PC-9 (cell line): ENCODE data around the gene GABARAPL1. TPM values are rescaled to one million over a fixed set of nuclear protein-coding genes. Genes with fewer than 3 reads are reported as not detected.

Experiments used
- BruUV-seq: library from RNA; stranded (reverse); fragments of 400-500 nt; replicated peaks from 2 replicates; lab custom pipeline; 2021; lab: Mats Ljungman, UMichigan
- CTCF ChIA-PET: fragments of 300-600 bp; sonication (Branson Sonifier 250); formaldehyde crosslinking; loops from one replicate; lab custom pipeline; 2022; ENCODE audit warnings: antibody characterized with exemption; lab: Charles Lee
- POLR2A ChIA-PET: fragments of 300-600 bp; sonication (Branson Sonifier 250); formaldehyde crosslinking; loops from one replicate; lab custom pipeline; 2022; ENCODE audit warnings: antibody characterized with exemption; ENCODE audit not compliant: unreplicated experiment; lab: Charles Lee
- DNase-seq, 2 experiments: peaks; one replicate each; pipeline versions ENCODE4 v3.0.0 to v3.0.0-alpha.2; 2015 to 2022; ENCODE audit warnings: mixed read lengths in 1 of 2
- H2AFZ ChIP-seq: fragments of 200-600 bp; sonication (generic); 2 replicates; pipeline ENCODE4 v1.8.1; 2017; ENCODE audit warnings: antibody characterized with exemption
- H3F3A ChIP-seq: fragments of 200-600 bp; sonication (generic); 2 replicates; pipeline ENCODE4 v1.8.1; 2017; ENCODE audit warnings: antibody characterized with exemption, mild to moderate bottlenecking, low read depth; ENCODE audit not compliant: insufficient read depth
- H3K27ac ChIP-seq: fragments of 200-600 bp; sonication (generic); 2 replicates; pipeline ENCODE4 v1.6.1; 2016; ENCODE audit warnings: mixed run types
- H3K27me3 ChIP-seq: fragments of 200-600 bp; sonication (generic); 2 replicates; pipeline ENCODE4 v1.6.1; 2016; ENCODE audit warnings: low read depth, mixed run types; ENCODE audit not compliant: insufficient read depth
- H3K36me3 ChIP-seq: fragments of 200-600 bp; sonication (generic); 2 replicates; pipeline ENCODE4 v1.6.1; 2016; ENCODE audit warnings: low read depth, mixed run types
- H3K4me1 ChIP-seq: fragments of 200-600 bp; sonication (generic); replicated peaks from 2 replicates; pipeline ENCODE4 v1.6.1; 2016; ENCODE audit warnings: mixed run types; ENCODE audit not compliant: insufficient read depth
- H3K4me2 ChIP-seq: fragments of 200-600 bp; sonication (generic); 2 replicates; pipeline ENCODE4 v1.6.1; 2017; ENCODE audit warnings: mixed run types
- H3K4me3 ChIP-seq: fragments of 200-600 bp; sonication (generic); 2 replicates; pipeline ENCODE4 v1.6.1; 2016; ENCODE audit warnings: mixed run types
- H3K79me2 ChIP-seq: fragments of 200-600 bp; sonication (generic); 2 replicates; pipeline ENCODE4 v1.6.1; 2017; ENCODE audit warnings: low read depth, mixed run types
- H3K9me2 ChIP-seq: fragments of 200-600 bp; sonication (generic); 2 replicates; pipeline ENCODE4 v1.8.1; 2017; ENCODE audit warnings: mild to moderate bottlenecking; ENCODE audit not compliant: insufficient read depth
- H3K9me3 ChIP-seq: fragments of 200-600 bp; sonication (generic); 2 replicates; pipeline ENCODE4 v1.8.1; 2016; ENCODE audit warnings: low read depth; ENCODE audit not compliant: insufficient read depth
- H4K20me1 ChIP-seq: fragments of 200-600 bp; sonication (generic); 2 replicates; pipeline ENCODE4 v1.8.1; 2017; ENCODE audit not compliant: insufficient read depth
- EZH2 ChIP-seq: fragments of 200-600 bp; sonication (generic); IDR thresholded peaks from 2 replicates; pipeline ENCODE4 v1.8.0; 2017; ENCODE audit warnings: antibody characterized with exemption, low read depth
- intact Hi-C: fragments of 100-400 bp; cut with micrococcal nuclease; formaldehyde crosslinking; loops from one replicate; pipeline ENCODE4 v1.10.0; 2022; ENCODE audit not compliant: unreplicated experiment
- total RNA-seq: library from RNA; stranded (reverse); gene quantifications from 2 replicates; pipeline ENCODE4 v1.2.3, GENCODE V29; 2021
- TF ChIP-seq, protein P1 (sequence below): fragments of 200-600 bp; sonication (generic); conservative IDR thresholded peaks from 2 replicates; pipeline ENCODE4 v1.6.1; 2017; ENCODE audit warnings: mixed run types, antibody characterized with exemption, mild to moderate bottlenecking, moderate library complexity

Gene GABARAPL1
- total RNA-seq, 1 experiment from 2014 or later, result 85.6 TPM

- Histone ChIP-seq H3K27me3 (no peaks in the 10 kb centered on the region), H3K27ac (no peak overlapping the region), H2AFZ (no peak overlapping the region), H4K20me1 (no peaks in the 10 kb centered on the region), H3K4me3 (no peak overlapping the region), H3K9me2 (no peaks in the 10 kb centered on the region), H3K4me2 (no peak overlapping the region), H3K4me1 (no peaks in the 10 kb centered on the region), H3K79me2 (no peaks in the 10 kb centered on the region), H3F3A (no peaks in the 10 kb centered on the region), H3K9me3 (no peaks in the 10 kb centered on the region), H3K36me3 (peaks cover 14% of the 10 kb centered on the region; the same call in 1 of the 2 replicates)
- intact Hi-C loops, result no loop called here
- no peak for TF ChIP-seq EZH2
- TF ChIP-seq, protein P1, sequence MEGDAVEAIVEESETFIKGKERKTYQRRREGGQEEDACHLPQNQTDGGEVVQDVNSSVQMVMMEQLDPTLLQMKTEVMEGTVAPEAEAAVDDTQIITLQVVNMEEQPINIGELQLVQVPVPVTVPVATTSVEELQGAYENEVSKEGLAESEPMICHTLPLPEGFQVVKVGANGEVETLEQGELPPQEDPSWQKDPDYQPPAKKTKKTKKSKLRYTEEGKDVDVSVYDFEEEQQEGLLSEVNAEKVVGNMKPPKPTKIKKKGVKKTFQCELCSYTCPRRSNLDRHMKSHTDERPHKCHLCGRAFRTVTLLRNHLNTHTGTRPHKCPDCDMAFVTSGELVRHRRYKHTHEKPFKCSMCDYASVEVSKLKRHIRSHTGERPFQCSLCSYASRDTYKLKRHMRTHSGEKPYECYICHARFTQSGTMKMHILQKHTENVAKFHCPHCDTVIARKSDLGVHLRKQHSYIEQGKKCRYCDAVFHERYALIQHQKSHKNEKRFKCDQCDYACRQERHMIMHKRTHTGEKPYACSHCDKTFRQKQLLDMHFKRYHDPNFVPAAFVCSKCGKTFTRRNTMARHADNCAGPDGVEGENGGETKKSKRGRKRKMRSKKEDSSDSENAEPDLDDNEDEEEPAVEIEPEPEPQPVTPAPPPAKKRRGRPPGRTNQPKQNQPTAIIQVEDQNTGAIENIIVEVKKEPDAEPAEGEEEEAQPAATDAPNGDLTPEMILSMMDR, result no peak
- ChIA-PET POLR2A (no interaction called here), CTCF (no interaction called here)
- DNase-seq, result no peak
- BruUV-seq, result no TSS peak
Observed at GRCh38 chr12:10226086-10226485, 13.4 kb downstream of the GABARAPL1 start.

GRCh38 chr12:10226731-10227130 is 14.1 kb downstream of the GABARAPL1 start:
- POLR2A ChIA-PET, result interaction anchor here (0.6 to 0.7 kb wide), 2 partner anchors 10 to 124 kb away, joined by 3 read pairs; no protein-coding TSS in a partner anchor
- H3K36me3 ChIP-seq, result peaks cover 7% of the 10 kb centered on the region; the same call in 1 of the 2 replicates
- TF ChIP-seq, protein P1, result no peak
- TF ChIP-seq EZH2, result no peak
- CTCF ChIA-PET, result no interaction called here
- no peak overlapping the region for H3K27ac ChIP-seq
- no TSS peak for BruUV-seq
- H2AFZ ChIP-seq, result no peak overlapping the region
- no peaks in the 10 kb centered on the region for H4K20me1 ChIP-seq
- H3K79me2 ChIP-seq, result no peaks in the 10 kb centered on the region
- H3K4me1 ChIP-seq, result no peaks in the 10 kb centered on the region
- no peak for DNase-seq
- no peaks in the 10 kb centered on the region for H3K27me3 ChIP-seq
- intact Hi-C loops, result no loop called here
- H3K9me2 ChIP-seq, result no peaks in the 10 kb centered on the region
- H3F3A ChIP-seq, result no peaks in the 10 kb centered on the region
- no peaks in the 10 kb centered on the region for H3K9me3 ChIP-seq
- no peak overlapping the region for H3K4me3 ChIP-seq
- H3K4me2 ChIP-seq, result no peak overlapping the region

- Histone ChIP-seq H3K27me3 (no peaks in the 10 kb centered on the region), H3K9me3 (no peaks in the 10 kb centered on the region), H4K20me1 (no peaks in the 10 kb centered on the region), H3K36me3 (peaks cover 3% of the 10 kb centered on the region; the same call in 1 of the 2 replicates), H3K4me3 (no peak overlapping the region), H3K9me2 (no peaks in the 10 kb centered on the region), H3K79me2 (no peaks in the 10 kb centered on the region), H3K27ac (no peak overlapping the region), H3K4me2 (no peak overlapping the region), H3K4me1 (no peaks in the 10 kb centered on the region), H2AFZ (no peak overlapping the region), H3F3A (no peaks in the 10 kb centered on the region)
- CTCF ChIA-PET, result no interaction called here
- POLR2A ChIA-PET, result interaction anchor here (0.6 kb wide), 1 partner anchor 29 kb away, joined by 6 read pairs; no protein-coding TSS in a partner anchor
- intact Hi-C loops, result no loop called here
- BruUV-seq, result no TSS peak
- no peak for DNase-seq
- TF ChIP-seq EZH2, result no peak
Observed at GRCh38 chr12:10227648-10228047, 15.0 kb downstream of the GABARAPL1 start.

DNA sequence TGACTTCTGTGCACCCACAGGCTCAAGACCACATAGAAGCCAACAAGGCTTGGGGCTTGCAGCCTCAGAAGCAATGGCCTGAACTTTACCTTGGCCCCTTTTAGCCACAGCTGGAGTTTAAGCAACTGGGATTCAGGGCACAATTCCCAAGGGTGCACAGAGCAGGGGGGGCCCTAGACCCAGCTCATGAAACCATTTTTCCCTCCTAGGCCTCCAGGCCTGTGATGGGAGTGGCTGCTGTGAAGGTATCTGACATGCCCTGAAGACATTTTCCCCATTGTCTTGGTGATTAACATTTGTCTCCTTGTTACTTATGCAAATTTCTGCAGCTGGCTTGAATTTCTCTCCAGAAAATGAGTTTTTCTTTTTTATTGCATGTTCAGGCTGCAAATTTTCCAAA is 21.9 kb downstream of the GABARAPL1 start:
- CTCF ChIA-PET, result no interaction called here
- H3K4me2 ChIP-seq, result no peak overlapping the region
- no peaks in the 10 kb centered on the region for H3K27me3 ChIP-seq
- no peaks in the 10 kb centered on the region for H4K20me1 ChIP-seq
- H3K79me2 ChIP-seq, result no peaks in the 10 kb centered on the region
- intact Hi-C loops, result loop anchor here (2.0 kb wide), 1 partner anchor 96 kb away; no protein-coding TSS in a partner anchor
- H3K4me3 ChIP-seq, result no peak overlapping the region
- no peak overlapping the region for H3K27ac ChIP-seq
- DNase-seq, result no peak
- H3K4me1 ChIP-seq, result no peaks in the 10 kb centered on the region
- POLR2A ChIA-PET, result no interaction called here
- no peak overlapping the region for H2AFZ ChIP-seq
- no peaks in the 10 kb centered on the region for H3K9me3 ChIP-seq
- BruUV-seq, result no TSS peak
- H3K36me3 ChIP-seq, result no peaks in the 10 kb centered on the region
- no peaks in the 10 kb centered on the region for H3K9me2 ChIP-seq
- TF ChIP-seq, protein P1, result no peak
- no peak for TF ChIP-seq EZH2
- H3F3A ChIP-seq, result no peaks in the 10 kb centered on the region
